Measurements from ENCODE around the gene TMEM106A. TPM values are rescaled to one million over a fixed set of nuclear protein-coding genes. Genes with fewer than 3 reads are reported as not detected.
A peak's percentile ranks its signal among the peaks of the same experiment; 100 is the strongest.
"Not testable (repeated sequence)": the region's sequence is repeated elsewhere in the genome, so short reads cannot be mapped to it uniquely, and the experiment has no call there.

Gene TMEM106A
- total RNA-seq, 4 donors from 2014 or later: 0.27 to 2.5 (median 1.6) TPM

DNA sequence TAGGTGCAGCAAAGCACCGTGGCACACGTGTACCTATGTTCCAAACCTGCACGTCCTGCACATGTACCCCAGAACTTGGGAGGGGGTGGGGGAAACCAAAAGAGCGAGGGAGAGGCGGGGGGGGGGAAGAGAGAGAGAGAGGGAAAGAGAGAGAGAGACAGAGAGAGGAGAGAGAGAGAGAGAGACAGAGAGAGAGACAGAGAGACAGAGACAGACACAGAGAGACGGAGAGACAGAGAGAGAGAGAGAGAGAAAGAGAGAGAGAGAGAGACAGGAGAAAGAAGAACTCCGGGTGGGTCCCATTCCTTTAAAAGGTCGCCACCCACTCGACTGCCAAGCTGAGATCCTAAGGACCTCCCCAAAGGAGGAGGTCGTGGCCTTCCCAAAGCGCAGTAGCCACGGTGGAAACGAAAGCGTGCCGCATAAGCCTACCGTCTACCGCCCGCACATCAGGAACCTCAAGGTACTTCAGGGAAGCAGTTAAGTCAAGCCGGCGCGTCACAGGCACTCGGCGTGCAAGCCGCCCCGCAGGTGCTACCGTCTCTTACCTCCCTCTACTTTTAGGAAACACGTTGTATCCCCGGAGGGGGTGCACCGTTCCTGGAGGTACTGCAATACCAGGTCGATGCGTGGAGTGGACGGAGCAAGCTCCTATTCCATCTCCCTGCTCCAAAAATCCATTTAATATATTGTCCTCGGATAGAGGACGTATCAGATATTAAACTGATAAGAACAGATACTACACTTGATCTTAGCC is 29.1 kb downstream of the TMEM106A start:
- H3K27me3 ChIP-seq; H3K4me1 ChIP-seq; H3K36me3 ChIP-seq; H3K9me3 ChIP-seq; H3K27ac ChIP-seq; H3K4me3 ChIP-seq; intact Hi-C loops (cut with DNase I); DNase-seq: not testable (repeated sequence)
- WGBS, 2 donors: no CpG with 5 or more reads among the region's 34 CpGs

DNA sequence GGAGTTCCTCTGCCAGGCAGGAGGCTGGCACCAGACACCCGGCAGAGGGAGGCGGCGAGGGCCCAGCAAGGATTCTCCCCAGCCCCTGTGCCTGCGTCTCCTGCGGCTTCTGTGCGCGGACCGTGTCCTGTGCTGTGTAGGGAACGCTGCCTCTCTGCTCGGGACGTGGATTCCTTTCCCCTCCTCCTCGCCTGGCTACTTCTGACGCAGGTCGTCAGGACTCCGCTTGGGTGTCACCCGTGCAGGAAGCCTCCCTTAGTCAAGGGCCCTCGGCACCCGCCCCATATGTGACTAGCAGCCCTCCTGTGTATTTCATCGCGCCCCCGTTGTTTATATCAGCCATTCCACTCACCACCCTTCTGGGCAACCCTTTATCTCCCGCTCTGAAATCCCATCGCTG is 34.8 kb downstream of the TMEM106A start:
- Histone ChIP-seq H3K27ac (peak overlapping the region in 3 of 4 donors; percentile 54 to 80 (median 63)), H3K4me3 (peak overlapping the region in 3 of 4 donors; percentile 25 to 56 (median 31))
- H3K9me3 ChIP-seq; H3K27me3 ChIP-seq; H3K36me3 ChIP-seq; H3K4me1 ChIP-seq; intact Hi-C loops (cut with DNase I); DNase-seq: not testable (repeated sequence)
- 6 to 12% methylated on average over 17 to 18 of the region's 23 CpGs for WGBS, 2 donors

Small RNA genes lying within 50 kb of the gene (small RNA-seq; reads per million reads assigned to genes)
- gene AC060780.2: 0 reads per million in 4 donors
- gene AC060780.3: 0 reads per million in 4 donors
- gene RF00004: 0 reads per million in 4 donors
- 0 reads per million in 4 donors for gene RNU2-1

Other genes starting within 250 kb of the TMEM106A start
- gene AARSD1, start 247.4 kb upstream of the TMEM106A start, total RNA-seq: 10 to 100 TPM; 14.2 to 25.9 (median 22.6) TPM
- 1 to 10 TPM in 1 of 4 donors, under 1 TPM in 1, not detected in 2; 0.27 to 1.1 TPM for gene PTGES3L, start 231.8 kb upstream of the TMEM106A start, total RNA-seq
- 1 to 10 TPM; 7.4 to 9.8 (median 8.5) TPM for gene RUNDC1, start 231.3 kb upstream of the TMEM106A start, total RNA-seq
- gene RPL27, start 213.5 kb upstream of the TMEM106A start, total RNA-seq: 1,000 to 10,000 TPM in 3 of 4 donors, 100 to 1,000 TPM in 1; 775 to 1,810 (median 1,289) TPM
- gene IFI35, start 205.1 kb upstream of the TMEM106A start, total RNA-seq: 10 to 100 TPM in 3 of 4 donors, 1 to 10 TPM in 1; 5.9 to 24.4 (median 13.6) TPM
- 100 to 1,000 TPM in 3 of 4 donors, 10 to 100 TPM in 1; 50.5 to 154 (median 110) TPM for gene VAT1, start 189.5 kb upstream of the TMEM106A start, total RNA-seq
- under 1 TPM in 3 of 4 donors, not detected in 1; 0.30 to 0.76 (median 0.53) TPM for gene RND2, start 186.6 kb upstream of the TMEM106A start, total RNA-seq
- 10 to 100 TPM in 2 of 4 donors, 1 to 10 TPM in 2; 6.3 to 20.7 (median 9.8) TPM for gene BRCA1, start 86.5 kb upstream of the TMEM106A start, total RNA-seq
- gene NBR1, start 40.7 kb upstream of the TMEM106A start, total RNA-seq: 10 to 100 TPM; 30.6 to 61.6 (median 42.0) TPM
- not detected for gene CCDC200, start 16.7 kb downstream of the TMEM106A start, total RNA-seq
- not detected for gene RNU2-1, start 22.1 kb downstream of the TMEM106A start, total RNA-seq
- gene ARL4D, start 187.1 kb downstream of the TMEM106A start, total RNA-seq: 10 to 100 TPM; 54.2 to 94.1 (median 61.5) TPM

Measured in esophagus squamous epithelium (tissue), 5 donors.